Tibial artery (tissue), 4 donors: Measurements from ENCODE around the gene CCDC85B.

Source experiments
- DNase-seq, 2 donors: peaks; one replicate each; pipeline ENCODE4 v3.0.0-alpha.2; 2019
- H3K27ac ChIP-seq, 2 donors: fragments of 200-600 bp; sonication (generic) in 1 of 2; 1 replicate in 1 of 2; 2 replicates in 1 of 2; pipeline ENCODE4 v1.5.1; 2018 to 2019; ENCODE audit warnings: mild to moderate bottlenecking in 1 of 2
- H3K27me3 ChIP-seq, 2 donors: fragments of 200-600 bp; sonication (generic) in 1 of 2; one replicate each; pipeline versions ENCODE4 v1.5.1 to v1.6.0; 2016 to 2019
- H3K36me3 ChIP-seq, 3 donors: fragments of 200-600 bp; sonication (generic) in 2 of 3; one replicate each; pipeline ENCODE4 v1.5.1; 2016 to 2019; ENCODE audit warnings: mild to moderate bottlenecking in 2 of 3
- H3K4me1 ChIP-seq, 4 donors: fragments of 200-600 bp; sonication (generic) in 2 of 4; 1 replicate in 3 of 4; 2 replicates in 1 of 4; pipeline ENCODE4 v1.5.1; 2016 to 2019
- H3K4me3 ChIP-seq, 2 donors: fragments of 200-600 bp; sonication (generic) in 1 of 2; 1 replicate in 1 of 2; 2 replicates in 1 of 2; pipeline ENCODE4 v1.5.1; 2018 to 2019; ENCODE audit warnings: mild to moderate bottlenecking in 2 of 2
- H3K9me3 ChIP-seq, 3 donors: fragments of 200-600 bp; sonication (generic) in 1 of 3; one replicate each; pipeline ENCODE4 v1.5.1; 2016 to 2019
- intact Hi-C: fragments of 100-400 bp; cut with DNase I; formaldehyde crosslinking; loops from one replicate; pipeline ENCODE4 v1.15.0; 2023; ENCODE audit warnings: low total_unique reads
- TF ChIP-seq, protein P1 (sequence below), 2 experiments: fragments of 200-600 bp in 1 of 2; fragments of 450-650 bp in 1 of 2; IDR thresholded peaks; one replicate each; pipeline ENCODE4 v1.5.1; 2017 to 2019; ENCODE audit warnings: antibody characterized with exemption in 2 of 2, mild to moderate bottlenecking in 1 of 2, moderate library complexity in 1 of 2

CCDC85B gene

DNA sequence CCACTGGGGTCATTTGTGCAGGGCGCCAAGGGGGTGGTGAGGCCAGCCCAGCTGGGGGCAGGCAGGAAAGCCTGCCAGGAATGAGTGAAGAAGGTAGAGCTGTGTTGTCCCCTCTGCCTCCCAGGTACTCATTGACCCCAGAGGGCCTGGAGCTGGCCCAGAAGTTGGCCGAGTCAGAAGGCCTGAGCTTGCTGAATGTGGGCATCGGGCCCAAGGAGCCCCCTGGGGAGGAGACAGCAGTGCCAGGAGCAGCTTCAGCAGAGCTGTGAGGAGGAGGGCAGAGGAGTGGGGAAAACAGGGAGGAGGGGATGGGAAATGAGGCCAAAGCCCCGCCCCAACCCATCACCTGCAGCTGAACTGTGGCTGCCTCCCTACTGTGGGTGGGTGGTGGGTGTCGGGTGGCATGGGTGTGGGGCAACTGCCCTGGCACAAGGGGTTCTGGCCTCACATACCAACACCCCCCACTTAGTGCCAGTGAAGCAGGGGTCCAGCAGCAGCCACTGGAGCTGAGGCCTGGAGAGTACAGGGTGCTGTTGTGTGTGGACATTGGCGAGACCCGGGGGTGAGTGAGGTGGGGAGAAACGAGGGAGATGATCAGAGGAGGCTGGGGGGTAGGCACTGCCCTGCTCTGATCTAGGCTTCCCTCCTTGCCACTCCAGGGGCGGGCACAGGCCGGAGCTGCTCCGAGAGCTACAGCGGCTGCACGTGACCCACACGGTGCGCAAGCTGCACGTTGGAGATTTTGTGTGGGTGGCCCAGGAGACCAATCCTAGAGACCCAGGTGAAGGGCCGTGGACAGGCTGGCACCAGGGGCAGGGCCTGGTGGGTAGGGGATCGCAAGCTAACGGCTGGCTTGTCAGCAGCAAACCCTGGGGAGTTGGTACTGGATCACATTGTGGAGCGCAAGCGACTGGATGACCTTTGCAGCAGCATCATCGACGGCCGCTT, 27.3 kb upstream of the CCDC85B start:
- DNase-seq, result peak; percentile 16 to 64
- no peaks in the 10 kb centered on the region for H3K9me3 ChIP-seq
- H3K4me3 ChIP-seq, result no peak overlapping the region
- peaks cover 0 to 29% (median 22%) of the 10 kb centered on the region in 4 donors for H3K4me1 ChIP-seq
- TF ChIP-seq, protein P1, sequence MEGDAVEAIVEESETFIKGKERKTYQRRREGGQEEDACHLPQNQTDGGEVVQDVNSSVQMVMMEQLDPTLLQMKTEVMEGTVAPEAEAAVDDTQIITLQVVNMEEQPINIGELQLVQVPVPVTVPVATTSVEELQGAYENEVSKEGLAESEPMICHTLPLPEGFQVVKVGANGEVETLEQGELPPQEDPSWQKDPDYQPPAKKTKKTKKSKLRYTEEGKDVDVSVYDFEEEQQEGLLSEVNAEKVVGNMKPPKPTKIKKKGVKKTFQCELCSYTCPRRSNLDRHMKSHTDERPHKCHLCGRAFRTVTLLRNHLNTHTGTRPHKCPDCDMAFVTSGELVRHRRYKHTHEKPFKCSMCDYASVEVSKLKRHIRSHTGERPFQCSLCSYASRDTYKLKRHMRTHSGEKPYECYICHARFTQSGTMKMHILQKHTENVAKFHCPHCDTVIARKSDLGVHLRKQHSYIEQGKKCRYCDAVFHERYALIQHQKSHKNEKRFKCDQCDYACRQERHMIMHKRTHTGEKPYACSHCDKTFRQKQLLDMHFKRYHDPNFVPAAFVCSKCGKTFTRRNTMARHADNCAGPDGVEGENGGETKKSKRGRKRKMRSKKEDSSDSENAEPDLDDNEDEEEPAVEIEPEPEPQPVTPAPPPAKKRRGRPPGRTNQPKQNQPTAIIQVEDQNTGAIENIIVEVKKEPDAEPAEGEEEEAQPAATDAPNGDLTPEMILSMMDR (IDR thresholded peaks at IDR 0.05), result no peak
- H3K27me3 ChIP-seq, result no peaks in the 10 kb centered on the region
- peaks cover 38 to 65% (median 57%) of the 10 kb centered on the region in 3 donors for H3K36me3 ChIP-seq
- H3K27ac ChIP-seq, result peak overlapping the region in 1 of 2 donors; percentile 98
- intact Hi-C loops, result no loop called here

DNA sequence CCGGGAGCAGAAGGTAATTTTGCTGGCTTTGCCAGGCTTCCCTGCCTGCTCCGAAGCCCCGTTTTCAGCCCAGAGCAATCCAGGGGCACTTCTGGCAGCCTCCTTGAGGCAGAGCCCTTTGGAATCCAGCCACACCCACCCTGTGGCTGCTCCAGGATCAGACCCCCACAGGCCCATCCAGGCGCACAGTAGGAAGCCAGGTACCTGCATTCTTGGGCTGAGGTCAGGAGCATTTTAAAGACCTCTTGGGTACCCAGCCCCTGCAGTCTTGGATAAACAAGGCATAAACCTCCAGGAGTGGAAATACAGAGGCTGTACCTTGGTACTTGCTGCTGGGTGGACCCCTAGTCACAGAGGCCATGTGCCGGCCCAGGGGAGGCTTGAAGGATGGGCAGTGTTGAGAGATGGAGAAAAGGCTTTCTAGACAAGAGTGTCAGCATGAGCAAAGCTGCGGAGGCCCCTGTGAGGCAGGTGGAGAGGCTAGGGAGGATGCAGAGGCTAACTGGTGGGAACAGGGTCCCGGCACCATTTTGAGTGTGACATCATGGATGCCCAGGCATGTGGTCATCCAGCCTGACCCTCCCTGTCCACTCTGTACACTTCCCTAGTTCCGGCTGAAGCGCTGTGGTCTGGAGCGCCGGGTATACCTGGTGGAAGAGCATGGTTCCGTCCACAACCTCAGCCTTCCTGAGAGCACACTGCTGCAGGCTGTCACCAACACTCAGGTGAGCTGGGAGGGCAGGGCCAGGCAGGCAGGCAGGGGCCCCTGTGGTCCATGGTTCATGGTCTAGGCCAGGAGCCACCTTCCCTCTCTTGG, 26.4 kb upstream of the CCDC85B start:
- Histone ChIP-seq H3K4me1 (peaks cover 0 to 29% (median 22%) of the 10 kb centered on the region in 4 donors), H3K27me3 (no peaks in the 10 kb centered on the region), H3K9me3 (no peaks in the 10 kb centered on the region), H3K4me3 (no peak overlapping the region), H3K27ac (peak overlapping the region in 1 of 2 donors; percentile 14), H3K36me3 (peaks cover 38 to 73% (median 63%) of the 10 kb centered on the region in 3 donors)
- TF ChIP-seq, protein P1 (IDR thresholded peaks at IDR 0.05), result no peak
- intact Hi-C loops, result no loop called here
- DNase-seq, result no peak

DNA sequence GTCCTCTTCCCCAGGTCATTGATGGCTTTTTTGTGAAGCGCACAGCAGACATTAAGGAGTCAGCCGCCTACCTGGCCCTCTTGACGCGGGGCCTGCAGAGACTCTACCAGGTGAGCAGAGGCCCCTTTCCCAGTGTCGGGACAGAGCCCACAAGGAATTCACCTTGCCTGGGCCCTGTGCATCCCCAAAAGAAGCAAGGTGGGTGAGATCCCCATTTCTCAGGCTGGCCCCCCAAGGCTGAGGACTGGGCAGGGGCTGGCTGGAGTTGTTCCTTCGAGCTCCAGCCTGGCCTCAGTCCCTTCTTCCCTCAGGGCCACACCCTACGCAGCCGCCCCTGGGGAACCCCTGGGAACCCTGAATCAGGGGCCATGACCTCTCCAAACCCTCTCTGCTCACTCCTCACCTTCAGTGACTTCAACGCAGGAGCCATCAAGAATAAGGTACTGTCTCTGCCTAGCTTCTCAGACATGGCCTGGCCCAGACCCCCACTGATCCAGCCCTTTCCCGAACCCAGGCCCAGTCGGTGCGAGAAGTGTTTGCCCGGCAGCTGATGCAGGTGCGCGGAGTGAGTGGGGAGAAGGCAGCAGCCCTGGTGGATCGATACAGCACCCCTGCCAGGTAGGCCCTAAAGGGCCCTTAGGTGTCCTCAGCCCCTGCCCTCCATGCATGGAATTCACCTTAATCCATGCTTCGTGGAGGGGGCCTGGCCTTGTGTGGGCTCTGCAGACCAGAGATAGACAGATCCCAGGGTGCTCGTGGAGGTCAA, 25.6 kb upstream of the CCDC85B start:
- Histone ChIP-seq H3K4me1 (peaks cover 0 to 29% (median 22%) of the 10 kb centered on the region in 4 donors), H3K4me3 (no peak overlapping the region), H3K27me3 (no peaks in the 10 kb centered on the region), H3K36me3 (peaks cover 38 to 81% (median 68%) of the 10 kb centered on the region in 3 donors), H3K27ac (no peak overlapping the region), H3K9me3 (no peaks in the 10 kb centered on the region)
- DNase-seq, result no peak
- TF ChIP-seq, protein P1 (IDR thresholded peaks at IDR 0.05), result no peak
- intact Hi-C loops, result no loop called here

DNA sequence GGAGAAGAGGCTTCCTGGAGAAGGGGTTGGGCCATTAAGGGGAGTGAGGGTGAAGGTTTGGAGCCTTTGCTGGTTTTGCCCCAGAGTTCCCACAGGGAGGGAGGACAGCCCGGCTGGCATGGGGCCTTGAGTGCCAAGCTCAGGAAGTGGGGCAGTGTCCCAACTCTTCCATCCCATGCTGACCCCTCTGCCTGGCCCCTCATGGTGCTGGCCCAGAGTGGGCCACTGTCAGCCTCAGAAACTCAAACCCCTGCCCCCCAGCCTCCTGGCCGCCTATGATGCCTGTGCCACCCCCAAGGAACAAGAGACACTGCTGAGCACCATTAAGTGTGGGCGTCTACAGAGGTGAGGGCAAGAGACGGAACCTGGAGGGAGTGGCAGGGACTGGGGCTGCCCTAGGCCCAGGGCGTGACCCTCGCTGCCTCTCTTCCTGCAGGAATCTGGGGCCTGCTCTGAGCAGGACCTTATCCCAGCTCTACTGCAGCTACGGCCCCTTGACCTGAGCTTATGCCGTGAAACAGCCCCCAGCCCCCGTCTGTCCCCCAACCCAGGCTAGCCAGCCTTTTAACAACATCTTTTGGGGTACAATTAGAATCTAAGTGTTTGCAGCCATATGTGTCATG, 24.8 kb upstream of the CCDC85B start:
- TF ChIP-seq, protein P1 (IDR thresholded peaks at IDR 0.05), result no peak
- Histone ChIP-seq H3K4me1 (peaks cover 0 to 32% (median 26%) of the 10 kb centered on the region in 4 donors), H3K27ac (no peak overlapping the region), H3K9me3 (no peaks in the 10 kb centered on the region), H3K27me3 (no peaks in the 10 kb centered on the region), H3K36me3 (peaks cover 38 to 87% (median 73%) of the 10 kb centered on the region in 3 donors), H3K4me3 (no peak overlapping the region)
- intact Hi-C loops, result no loop called here
- no peak for DNase-seq
